Type B pancreatic cell (in vitro differentiated cells): ENCODE results near the gene APC2. TPM values are rescaled to one million over a fixed set of nuclear protein-coding genes. Genes with fewer than 3 reads are reported as not detected.

ENCODE experiments used
- DNase-seq: peaks from one replicate; pipeline ENCODE4 v3.0.0; 2021; ENCODE audit warnings: mixed read lengths; ENCODE audit not compliant: unreplicated experiment; ENCODE audit errors: extremely low spot score
- H3K27ac Mint-ChIP-seq: 2 replicates; pipeline ENCODE4 v1.8.0; 2021; ENCODE audit warnings: mild to moderate bottlenecking, mixed read lengths
- H3K27me3 Mint-ChIP-seq: 2 replicates; pipeline ENCODE4 v1.8.0; 2021; ENCODE audit warnings: mixed read lengths
- H3K36me3 Mint-ChIP-seq: 2 replicates; pipeline ENCODE4 v1.8.0; 2021; ENCODE audit warnings: mixed read lengths
- H3K4me1 Mint-ChIP-seq: one replicate; pipeline ENCODE4 v1.8.0; 2021; ENCODE audit warnings: mixed read lengths; ENCODE audit not compliant: unreplicated experiment
- H3K4me3 Mint-ChIP-seq: 2 replicates; pipeline ENCODE4 v1.8.0; 2021; ENCODE audit warnings: mild to moderate bottlenecking, mixed read lengths
- H3K9me3 Mint-ChIP-seq: 2 replicates; pipeline ENCODE4 v1.8.0; 2021; ENCODE audit warnings: mixed read lengths
- CTCF ChIP-seq: fragments of 200-600 bp; sonication (generic); conservative IDR thresholded peaks from 2 replicates; pipeline ENCODE4 v1.5.0; 2021; ENCODE audit warnings: antibody characterized with exemption, mild to moderate bottlenecking
- total RNA-seq: library from RNA; stranded (reverse); gene quantifications from 2 replicates; pipeline ENCODE4 v1.2.1, GENCODE V29; 2021; ENCODE audit warnings: low replicate concordance

The APC2 gene
- total RNA-seq, 1 donor from 2014 or later, result 9.2 TPM

GRCh38 chr19:1426736-1427135, 23.2 kb upstream of the APC2 start:
- Mint-ChIP-seq H3K36me3 (peaks cover 16% of the 10 kb centered on the region), H3K27me3 (no peaks in the 10 kb centered on the region), H3K4me1 (peaks cover 10% of the 10 kb centered on the region)

GRCh38 chr19:1427221-1427920, 22.6 kb upstream of the APC2 start:
- peaks cover 10% of the 10 kb centered on the region for H3K4me1 Mint-ChIP-seq
- H3K9me3 Mint-ChIP-seq, result no peaks in the 10 kb centered on the region
- TF ChIP-seq CTCF, result no peak
- no peak for DNase-seq
- peaks cover 14% of the 10 kb centered on the region for H3K36me3 Mint-ChIP-seq
- H3K27me3 Mint-ChIP-seq, result no peaks in the 10 kb centered on the region
- H3K4me3 Mint-ChIP-seq, result no peak overlapping the region
- no peak overlapping the region for H3K27ac Mint-ChIP-seq

More at GRCh38 chr19:1426736-1427135, 23.2 kb upstream of the APC2 start:
- H3K27ac Mint-ChIP-seq, result no peak overlapping the region
- no peak for DNase-seq
- no peak overlapping the region for H3K4me3 Mint-ChIP-seq
- TF ChIP-seq CTCF, result no peak
- H3K9me3 Mint-ChIP-seq, result no peaks in the 10 kb centered on the region

- H3K27me3 Mint-ChIP-seq, result no peaks in the 10 kb centered on the region
- H3K36me3 Mint-ChIP-seq, result peaks cover 7% of the 10 kb centered on the region
These were observed 21.1 kb upstream of the APC2 start for GRCh38 chr19:1428738-1429391.

DNA sequence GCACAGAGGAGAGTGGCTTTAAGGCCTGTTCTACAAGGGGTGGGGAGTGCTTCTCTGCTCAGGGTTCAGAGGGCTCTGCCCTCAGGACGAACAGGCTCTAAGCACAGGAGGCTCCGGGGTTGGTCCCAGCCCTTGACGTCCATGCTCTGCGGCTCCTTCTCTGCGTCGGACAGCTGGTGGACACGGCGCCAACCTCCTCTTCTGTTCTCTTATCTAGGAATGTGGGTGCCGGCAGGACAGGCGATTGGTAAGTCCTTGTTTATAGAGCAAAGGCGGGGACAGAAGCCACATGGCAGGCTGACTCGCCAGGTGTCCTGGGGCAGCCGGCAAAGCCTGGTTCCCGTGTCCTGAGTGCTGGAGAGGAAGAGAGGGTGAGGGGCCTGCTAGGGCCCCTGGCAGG, 20.2 kb upstream of the APC2 start:
- Mint-ChIP-seq H3K4me3 (no peak overlapping the region), H3K27me3 (no peaks in the 10 kb centered on the region), H3K27ac (peak overlapping the region; percentile 36), H3K9me3 (no peaks in the 10 kb centered on the region), H3K4me1 (peaks cover 5% of the 10 kb centered on the region), H3K36me3 (peaks cover 7% of the 10 kb centered on the region)
- DNase-seq, result no peak
- no peak for TF ChIP-seq CTCF

More at GRCh38 chr19:1428738-1429391, 21.1 kb upstream of the APC2 start:
- no peak for DNase-seq
- Mint-ChIP-seq H3K4me3 (no peak overlapping the region), H3K4me1 (peaks cover 5% of the 10 kb centered on the region), H3K27ac (no peak overlapping the region), H3K9me3 (no peaks in the 10 kb centered on the region)
- TF ChIP-seq CTCF, result no peak

GRCh38 chr19:1430246-1430645, 19.7 kb upstream of the APC2 start:
- Mint-ChIP-seq H3K36me3 (peaks cover 4% of the 10 kb centered on the region), H3K9me3 (no peaks in the 10 kb centered on the region), H3K4me3 (no peak overlapping the region), H3K27me3 (no peaks in the 10 kb centered on the region), H3K27ac (no peak overlapping the region), H3K4me1 (no peaks in the 10 kb centered on the region)
- DNase-seq, result no peak
- no peak for TF ChIP-seq CTCF
